GM21367 (cell line): ENCODE data around the gene NOTCH4.

Experiments
- ATAC-seq: cut with Tn5 transposase; IDR thresholded peaks from one replicate; pipeline ENCODE4 v1.9.1; 2021; ENCODE audit not compliant: unreplicated experiment

Gene NOTCH4

DNA sequence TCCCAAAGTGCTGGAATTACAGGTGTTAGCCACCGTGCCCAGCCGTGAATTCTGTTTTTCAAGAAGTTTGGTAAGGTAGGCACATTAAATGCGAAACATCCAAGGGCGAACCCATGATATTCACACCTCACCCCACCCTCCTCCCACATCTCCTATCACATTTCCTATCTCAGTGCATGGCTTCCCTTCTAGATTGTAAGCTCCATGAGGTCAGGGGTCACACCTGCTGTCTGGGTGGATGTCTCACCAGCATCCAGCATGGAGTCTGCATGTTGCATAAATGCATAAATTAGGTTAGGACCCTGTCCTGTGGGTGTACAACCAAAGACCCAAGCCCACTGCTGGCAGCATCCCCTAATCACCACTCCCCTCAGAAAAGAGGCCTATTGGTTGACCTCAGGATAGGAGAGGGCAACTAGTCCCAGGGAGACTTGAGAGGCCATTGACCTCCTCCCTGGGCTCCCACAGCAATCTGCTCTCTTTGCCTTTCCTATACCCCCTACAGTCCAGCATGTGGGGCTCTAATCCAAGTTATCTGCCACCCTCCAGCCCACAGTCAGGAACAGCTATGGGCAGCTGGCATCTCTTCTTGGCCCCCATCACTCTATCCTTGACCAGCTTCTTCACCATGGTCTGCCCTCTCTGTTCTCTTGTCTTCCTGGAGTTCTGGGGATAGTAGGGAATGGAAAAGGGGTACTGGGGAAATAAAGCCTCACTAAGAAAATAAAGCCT is 76.3 kb downstream of the NOTCH4 start:
- no peak for ATAC-seq

DNA sequence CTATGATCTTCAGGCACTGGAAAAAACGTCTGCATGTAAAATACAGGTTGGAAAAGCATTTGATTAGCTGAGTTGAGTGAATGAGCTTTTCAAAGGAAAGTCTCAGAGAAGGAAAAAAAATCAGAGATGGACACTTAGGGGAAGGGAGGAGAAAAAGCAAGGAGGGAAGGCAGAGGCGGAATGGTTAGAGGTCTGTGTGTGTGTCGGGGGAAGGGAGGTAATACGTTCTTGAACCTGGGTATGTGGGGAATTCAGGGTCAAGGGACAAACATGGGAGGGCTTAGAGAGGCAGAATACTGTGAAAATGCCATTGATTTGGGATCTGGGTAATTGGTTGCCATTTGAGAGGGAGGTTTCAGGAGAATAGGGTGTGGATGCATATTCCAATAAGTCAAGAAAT is 77.2 kb downstream of the NOTCH4 start:
- no peak for ATAC-seq

DNA sequence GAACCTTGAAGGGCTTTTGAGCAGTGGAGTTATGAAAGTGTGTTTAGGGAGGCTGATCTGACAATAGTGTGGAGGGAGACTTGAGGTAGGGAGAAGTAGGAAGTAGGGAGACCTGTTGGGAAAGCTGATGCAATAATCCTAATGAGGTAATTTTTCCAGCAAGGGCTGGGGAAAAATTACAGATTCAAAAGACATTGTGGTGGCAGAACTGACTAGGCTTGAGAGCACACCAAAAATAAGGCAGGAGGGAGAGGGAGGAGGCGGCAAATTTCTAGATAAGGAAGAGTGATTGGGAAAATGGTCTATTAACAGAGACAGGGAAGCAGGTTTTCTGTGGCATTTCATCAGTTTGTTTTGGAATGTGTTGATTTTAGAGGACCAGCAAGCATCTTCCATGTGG is 77.6 kb downstream of the NOTCH4 start:
- no peak for ATAC-seq
